Measurements from ENCODE around the gene LRRC36.

DNA sequence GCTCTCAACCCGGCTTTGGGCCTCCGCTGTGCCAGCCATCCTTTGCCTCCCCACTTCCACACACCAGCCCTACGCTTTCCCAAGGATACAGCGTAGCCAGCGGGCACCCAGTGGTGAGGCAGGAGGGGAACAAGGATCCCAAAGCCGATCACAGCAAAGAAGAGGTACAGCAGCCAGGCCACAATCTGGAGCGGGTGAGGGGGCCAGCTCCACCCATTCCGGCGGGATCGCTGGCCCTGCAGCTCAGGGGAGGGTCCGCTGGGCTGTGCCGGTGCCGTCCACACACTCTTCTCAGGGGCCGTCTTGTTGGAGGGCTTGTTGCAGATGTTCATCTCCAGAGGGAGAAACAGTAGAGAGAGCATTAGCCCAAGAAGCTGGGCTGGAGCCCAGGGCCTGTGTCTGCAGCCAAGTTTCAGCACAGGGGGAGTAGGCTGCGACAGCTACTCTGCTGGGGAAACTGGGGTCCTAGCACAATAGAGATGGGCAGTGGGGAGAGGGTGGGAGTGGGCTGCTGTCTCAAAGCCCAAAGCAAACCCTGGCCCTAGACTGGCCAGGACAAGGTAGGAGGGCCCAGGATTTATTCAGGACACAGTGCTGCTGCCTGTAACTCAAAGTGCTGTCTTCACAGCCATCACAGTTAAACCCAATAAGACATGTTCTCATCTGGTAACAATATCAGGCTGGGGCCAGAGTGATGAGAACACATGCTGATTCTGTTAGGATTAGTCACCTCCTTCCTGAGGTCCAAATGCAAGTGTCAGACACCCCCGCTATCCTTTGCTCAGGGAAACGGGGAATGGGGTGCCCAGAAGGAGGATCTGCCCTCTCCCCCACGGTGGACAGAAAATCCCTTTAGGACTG is 79.7 kb downstream of the LRRC36 start:
- TF ChIP-seq RAD51 (IDR thresholded peaks at IDR 0.05; ENCODE audit: borderline replicate concordance, low read depth), result no peak
- TF ChIP-seq RCOR1 (IDR thresholded peaks at IDR 0.05; ENCODE audit: borderline replicate concordance in 1 of 2, low read depth in 2 of 2, low read length in 2 of 2), result no peak
- TF ChIP-seq CBX1 (IDR thresholded peaks at IDR 0.05; ENCODE audit: low read depth), result no peak
- TF ChIP-seq EZH2 (IDR thresholded peaks at IDR 0.05; ENCODE audit: borderline replicate concordance, low read depth, low read length), result no peak
- TF ChIP-seq, protein P1, sequence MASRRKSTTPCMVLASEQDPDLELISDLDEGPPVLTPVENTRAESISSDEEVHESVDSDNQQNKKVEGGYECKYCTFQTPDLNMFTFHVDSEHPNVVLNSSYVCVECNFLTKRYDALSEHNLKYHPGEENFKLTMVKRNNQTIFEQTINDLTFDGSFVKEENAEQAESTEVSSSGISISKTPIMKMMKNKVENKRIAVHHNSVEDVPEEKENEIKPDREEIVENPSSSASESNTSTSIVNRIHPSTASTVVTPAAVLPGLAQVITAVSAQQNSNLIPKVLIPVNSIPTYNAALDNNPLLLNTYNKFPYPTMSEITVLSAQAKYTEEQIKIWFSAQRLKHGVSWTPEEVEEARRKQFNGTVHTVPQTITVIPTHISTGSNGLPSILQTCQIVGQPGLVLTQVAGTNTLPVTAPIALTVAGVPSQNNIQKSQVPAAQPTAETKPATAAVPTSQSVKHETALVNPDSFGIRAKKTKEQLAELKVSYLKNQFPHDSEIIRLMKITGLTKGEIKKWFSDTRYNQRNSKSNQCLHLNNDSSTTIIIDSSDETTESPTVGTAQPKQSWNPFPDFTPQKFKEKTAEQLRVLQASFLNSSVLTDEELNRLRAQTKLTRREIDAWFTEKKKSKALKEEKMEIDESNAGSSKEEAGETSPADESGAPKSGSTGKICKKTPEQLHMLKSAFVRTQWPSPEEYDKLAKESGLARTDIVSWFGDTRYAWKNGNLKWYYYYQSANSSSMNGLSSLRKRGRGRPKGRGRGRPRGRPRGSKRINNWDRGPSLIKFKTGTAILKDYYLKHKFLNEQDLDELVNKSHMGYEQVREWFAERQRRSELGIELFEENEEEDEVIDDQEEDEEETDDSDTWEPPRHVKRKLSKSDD (conservative IDR thresholded peaks at IDR 0.05; ENCODE audit: low read length), result no peak
- no peak for TF ChIP-seq MYNN (IDR thresholded peaks at IDR 0.05)
- no peak for TF ChIP-seq MYNN (CRISPR knock-in tag; IDR thresholded peaks at IDR 0.05)
- TF ChIP-seq, protein P2, sequence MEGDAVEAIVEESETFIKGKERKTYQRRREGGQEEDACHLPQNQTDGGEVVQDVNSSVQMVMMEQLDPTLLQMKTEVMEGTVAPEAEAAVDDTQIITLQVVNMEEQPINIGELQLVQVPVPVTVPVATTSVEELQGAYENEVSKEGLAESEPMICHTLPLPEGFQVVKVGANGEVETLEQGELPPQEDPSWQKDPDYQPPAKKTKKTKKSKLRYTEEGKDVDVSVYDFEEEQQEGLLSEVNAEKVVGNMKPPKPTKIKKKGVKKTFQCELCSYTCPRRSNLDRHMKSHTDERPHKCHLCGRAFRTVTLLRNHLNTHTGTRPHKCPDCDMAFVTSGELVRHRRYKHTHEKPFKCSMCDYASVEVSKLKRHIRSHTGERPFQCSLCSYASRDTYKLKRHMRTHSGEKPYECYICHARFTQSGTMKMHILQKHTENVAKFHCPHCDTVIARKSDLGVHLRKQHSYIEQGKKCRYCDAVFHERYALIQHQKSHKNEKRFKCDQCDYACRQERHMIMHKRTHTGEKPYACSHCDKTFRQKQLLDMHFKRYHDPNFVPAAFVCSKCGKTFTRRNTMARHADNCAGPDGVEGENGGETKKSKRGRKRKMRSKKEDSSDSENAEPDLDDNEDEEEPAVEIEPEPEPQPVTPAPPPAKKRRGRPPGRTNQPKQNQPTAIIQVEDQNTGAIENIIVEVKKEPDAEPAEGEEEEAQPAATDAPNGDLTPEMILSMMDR (IDR thresholded peaks at IDR 0.05 in 2 of 3, conservative IDR thresholded peaks at IDR 0.05 in 1 of 3; ENCODE audit: insufficient read depth in 2 of 3, low read depth in 1 of 3, low read length in 3 of 3), result no peak
- TF ChIP-seq HMGN3 (IDR thresholded peaks at IDR 0.05; ENCODE audit: borderline replicate concordance, extremely low read depth, insufficient read length, low read depth, low read length), result no peak
- no peak for TF ChIP-seq SIRT6 (IDR thresholded peaks at IDR 0.05; ENCODE audit: low read depth, low read length)
- no peak for TF ChIP-seq ZNF354B (CRISPR knock-in tag; IDR thresholded peaks at IDR 0.05)
- no peak for TF ChIP-seq ATF1 (CRISPR knock-in tag; IDR thresholded peaks at IDR 0.05)
- no peak for TF ChIP-seq ATF1 (tag; IDR thresholded peaks at IDR 0.05)
- no peak for TF ChIP-seq HNRNPK (IDR thresholded peaks at IDR 0.05; ENCODE audit: low read depth, low read length, poor library complexity, severe bottlenecking)
- TF ChIP-seq, protein P3, sequence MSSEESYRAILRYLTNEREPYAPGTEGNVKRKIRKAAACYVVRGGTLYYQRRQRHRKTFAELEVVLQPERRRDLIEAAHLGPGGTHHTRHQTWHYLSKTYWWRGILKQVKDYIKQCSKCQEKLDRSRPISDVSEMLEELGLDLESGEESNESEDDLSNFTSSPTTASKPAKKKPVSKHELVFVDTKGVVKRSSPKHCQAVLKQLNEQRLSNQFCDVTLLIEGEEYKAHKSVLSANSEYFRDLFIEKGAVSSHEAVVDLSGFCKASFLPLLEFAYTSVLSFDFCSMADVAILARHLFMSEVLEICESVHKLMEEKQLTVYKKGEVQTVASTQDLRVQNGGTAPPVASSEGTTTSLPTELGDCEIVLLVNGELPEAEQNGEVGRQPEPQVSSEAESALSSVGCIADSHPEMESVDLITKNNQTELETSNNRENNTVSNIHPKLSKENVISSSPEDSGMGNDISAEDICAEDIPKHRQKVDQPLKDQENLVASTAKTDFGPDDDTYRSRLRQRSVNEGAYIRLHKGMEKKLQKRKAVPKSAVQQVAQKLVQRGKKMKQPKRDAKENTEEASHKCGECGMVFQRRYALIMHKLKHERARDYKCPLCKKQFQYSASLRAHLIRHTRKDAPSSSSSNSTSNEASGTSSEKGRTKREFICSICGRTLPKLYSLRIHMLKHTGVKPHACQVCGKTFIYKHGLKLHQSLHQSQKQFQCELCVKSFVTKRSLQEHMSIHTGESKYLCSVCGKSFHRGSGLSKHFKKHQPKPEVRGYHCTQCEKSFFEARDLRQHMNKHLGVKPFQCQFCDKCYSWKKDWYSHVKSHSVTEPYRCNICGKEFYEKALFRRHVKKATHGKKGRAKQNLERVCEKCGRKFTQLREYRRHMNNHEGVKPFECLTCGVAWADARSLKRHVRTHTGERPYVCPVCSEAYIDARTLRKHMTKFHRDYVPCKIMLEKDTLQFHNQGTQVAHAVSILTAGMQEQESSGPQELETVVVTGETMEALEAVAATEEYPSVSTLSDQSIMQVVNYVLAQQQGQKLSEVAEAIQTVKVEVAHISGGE (CRISPR knock-in tag; IDR thresholded peaks at IDR 0.05), result no peak

All from K562 (cell line).